Loucy (cell line): Measurements from ENCODE around the gene RXYLT1.

Experiments used
- H2AFZ ChIP-seq: fragments of 200-600 bp; sonication (generic); 2 replicates; pipeline ENCODE4 v1.6.0; 2016; ENCODE audit warnings: antibody characterized with exemption, mild to moderate bottlenecking, low read length, moderate library complexity
- H3F3A ChIP-seq: fragments of 200-600 bp; 2 replicates; pipeline ENCODE4 v1.6.0; 2016; ENCODE audit warnings: antibody characterized with exemption, low read depth, mild to moderate bottlenecking
- H3K27me3 ChIP-seq: fragments of 200-600 bp; sonication (generic); 2 replicates; pipeline ENCODE4 v1.6.1; 2014; ENCODE audit warnings: low read length, mild to moderate bottlenecking; ENCODE audit not compliant: insufficient read depth, poor library complexity, severe bottlenecking
- H3K36me3 ChIP-seq: fragments of 200-600 bp; sonication (generic); 2 replicates; pipeline ENCODE4 v1.6.1; 2016; ENCODE audit warnings: low read length; ENCODE audit not compliant: insufficient read depth
- H3K4me1 ChIP-seq: fragments of 200-600 bp; sonication (generic); 2 replicates; pipeline ENCODE4 v1.5.1; 2014; ENCODE audit warnings: low read length, mild to moderate bottlenecking; ENCODE audit not compliant: insufficient read depth, poor library complexity, severe bottlenecking
- H3K4me2 ChIP-seq: fragments of 200-600 bp; sonication (generic); 2 replicates; pipeline ENCODE4 v1.6.0; 2014; ENCODE audit warnings: antibody characterized with exemption, low read length, low read depth, mild to moderate bottlenecking; ENCODE audit not compliant: poor library complexity, severe bottlenecking
- H3K4me3 ChIP-seq: fragments of 200-600 bp; sonication (generic); 2 replicates; pipeline ENCODE4 v1.5.1; 2014; ENCODE audit warnings: low read length, mild to moderate bottlenecking, mixed read lengths; ENCODE audit not compliant: poor library complexity, severe bottlenecking
- H3K79me2 ChIP-seq: fragments of 200-600 bp; sonication (generic); 2 replicates; pipeline ENCODE4 v1.6.1; 2014; ENCODE audit warnings: low read length; ENCODE audit not compliant: insufficient read depth
- H3K9ac ChIP-seq: fragments of 200-600 bp; sonication (generic); 2 replicates; pipeline ENCODE4 v1.6.0; 2014; ENCODE audit warnings: mild to moderate bottlenecking, low read depth, low read length, moderate library complexity; ENCODE audit not compliant: poor library complexity, severe bottlenecking
- H3K9me2 ChIP-seq: fragments of 200-600 bp; sonication (generic); replicated peaks from 2 replicates; pipeline ENCODE4 v1.6.1; 2016; ENCODE audit warnings: low read depth, low read length, mixed read lengths
- H3K9me3 ChIP-seq: fragments of 200-600 bp; sonication (generic); 2 replicates; pipeline ENCODE4 v1.6.1; 2014; ENCODE audit warnings: mild to moderate bottlenecking, antibody characterized with exemption, low read length, low read depth; ENCODE audit not compliant: insufficient read depth
- H4K20me1 ChIP-seq: fragments of 200-600 bp; sonication (generic); 2 replicates; pipeline ENCODE4 v1.6.0; 2014; ENCODE audit warnings: antibody characterized with exemption, low read length, mild to moderate bottlenecking; ENCODE audit not compliant: insufficient read depth, poor library complexity, severe bottlenecking
- CTCF ChIP-seq: fragments of 200-600 bp; sonication (generic); conservative IDR thresholded peaks from 2 replicates; pipeline ENCODE4 v1.5.1; 2014; ENCODE audit warnings: mild to moderate bottlenecking, antibody characterized with exemption, low read length
- EZH2phosphoT487 ChIP-seq: fragments of 200-600 bp; IDR thresholded peaks from 2 replicates; pipeline ENCODE4 v1.6.1; 2018; ENCODE audit warnings: antibody characterized with exemption, mild to moderate bottlenecking, moderate library complexity, borderline replicate concordance

The RXYLT1 gene

DNA sequence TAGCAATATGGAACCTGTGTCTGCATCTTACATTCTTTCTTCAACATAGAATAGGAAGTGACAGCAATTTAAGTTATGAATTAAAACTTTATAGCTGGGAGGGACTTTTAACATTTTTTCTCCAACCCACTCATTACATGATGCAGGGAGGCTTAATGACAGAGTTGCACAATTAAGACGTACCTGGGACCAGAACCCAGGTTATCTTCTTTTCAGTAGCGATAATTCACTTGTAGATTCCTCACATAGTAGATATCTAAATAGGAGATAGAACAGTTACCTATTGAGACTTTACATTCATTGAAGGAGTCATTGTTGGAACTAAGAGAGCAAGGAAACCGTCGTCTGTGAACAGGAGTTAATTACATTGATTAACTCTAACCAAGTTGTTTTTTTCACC is 69.9 kb downstream of the RXYLT1 start:
- no peaks in the 10 kb centered on the region for H3K79me2 ChIP-seq
- no peak overlapping the region for H3K4me3 ChIP-seq
- no peaks in the 10 kb centered on the region for H3K36me3 ChIP-seq
- no peaks in the 10 kb centered on the region for H3K9me3 ChIP-seq
- no peaks in the 10 kb centered on the region for H3K9me2 ChIP-seq
- TF ChIP-seq CTCF (no peak), EZH2phosphoT487 (no peak)
- H3K4me2 ChIP-seq, result no peak overlapping the region
- H3F3A ChIP-seq, result no peaks in the 10 kb centered on the region
- H4K20me1 ChIP-seq, result no peaks in the 10 kb centered on the region
- peaks cover 3% of the 10 kb centered on the region for H3K4me1 ChIP-seq
- H3K27me3 ChIP-seq, result peaks cover 8% of the 10 kb centered on the region
- no peak overlapping the region for H3K9ac ChIP-seq
- no peak overlapping the region for H2AFZ ChIP-seq

- TF ChIP-seq EZH2phosphoT487 (no peak), CTCF (no peak)
- Histone ChIP-seq H4K20me1 (no peaks in the 10 kb centered on the region), H3K4me1 (no peaks in the 10 kb centered on the region), H3K79me2 (no peaks in the 10 kb centered on the region), H3K4me2 (no peak overlapping the region), H3F3A (no peaks in the 10 kb centered on the region), H3K9me3 (no peaks in the 10 kb centered on the region), H3K36me3 (no peaks in the 10 kb centered on the region), H3K9ac (no peak overlapping the region), H3K4me3 (no peak overlapping the region), H3K27me3 (no peaks in the 10 kb centered on the region), H2AFZ (no peak overlapping the region), H3K9me2 (no peaks in the 10 kb centered on the region)
Measured at GRCh38 chr12:63853978-63854377, 74.3 kb downstream of the RXYLT1 start.

DNA sequence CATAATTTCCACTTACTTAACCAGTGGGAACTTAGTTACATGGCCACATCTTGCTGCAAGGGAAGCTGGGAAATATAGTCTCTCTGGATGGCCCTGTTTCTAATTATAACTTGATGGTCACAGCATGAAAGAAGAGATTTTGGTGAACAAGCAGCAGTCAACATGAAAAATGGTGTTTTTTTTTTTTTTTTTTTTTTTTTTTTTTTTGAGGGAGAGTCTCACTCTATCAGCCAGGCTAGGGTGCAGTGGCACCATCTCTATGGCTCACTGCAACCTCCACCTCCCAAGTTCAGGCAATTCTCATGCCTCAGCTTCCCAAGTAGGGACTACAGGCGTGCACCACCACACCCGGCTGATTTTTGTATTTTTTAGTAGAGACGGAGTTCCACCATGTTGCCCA is 75.6 kb downstream of the RXYLT1 start:
- Histone ChIP-seq H4K20me1 (no peaks in the 10 kb centered on the region), H3K27me3 (no peaks in the 10 kb centered on the region), H3K9ac (no peak overlapping the region), H3K9me3 (no peaks in the 10 kb centered on the region), H3K36me3 (no peaks in the 10 kb centered on the region), H3K79me2 (no peaks in the 10 kb centered on the region), H2AFZ (no peak overlapping the region), H3K4me1 (no peaks in the 10 kb centered on the region), H3K4me3 (no peak overlapping the region), H3K4me2 (no peak overlapping the region), H3F3A (no peaks in the 10 kb centered on the region), H3K9me2 (no peaks in the 10 kb centered on the region)
- TF ChIP-seq EZH2phosphoT487 (no peak), CTCF (no peak)
